A673 (cell line): Measurements from ENCODE around the gene ATP6V1F. TPM values are rescaled to one million over a fixed set of nuclear protein-coding genes. Genes with fewer than 3 reads are reported as not detected.

ENCODE experiments used
- BruUV-seq: library from RNA; stranded (reverse); fragments of 400-500 nt; replicated peaks from 2 replicates; lab custom pipeline; 2021; lab: Mats Ljungman, UMichigan
- CTCF ChIA-PET: fragments of 300-600 bp; sonication (Branson Sonifier 250); formaldehyde crosslinking; loops from one replicate; lab custom pipeline; 2022; ENCODE audit warnings: antibody characterized with exemption; lab: Charles Lee
- POLR2A ChIA-PET: fragments of 300-600 bp; sonication (Branson Sonifier 250); formaldehyde crosslinking; loops from one replicate; lab custom pipeline; 2022; ENCODE audit warnings: antibody characterized with exemption; ENCODE audit not compliant: low non-redundant PET; lab: Charles Lee
- DNase-seq: peaks from one replicate; pipeline ENCODE4 v3.0.0-alpha.2; 2015; ENCODE audit warnings: low spot score
- H3K27ac ChIP-seq: fragments of 200-600 bp; sonication (generic); 2 replicates; pipeline ENCODE4 v1.5.1; 2016; ENCODE audit warnings: mixed run types, low read depth, mild to moderate bottlenecking, mixed read lengths, antibody characterized with exemption, low read length; ENCODE audit not compliant: poor library complexity, severe bottlenecking
- H3K27me3 ChIP-seq: fragments of 200-600 bp; sonication (generic); replicated peaks from 2 replicates; pipeline ENCODE4 v1.6.1; 2017; ENCODE audit warnings: mixed run types, low read depth, mild to moderate bottlenecking, mixed read lengths, antibody characterized with exemption, low read length; ENCODE audit not compliant: insufficient read depth, poor library complexity
- H3K36me3 ChIP-seq: fragments of 200-600 bp; sonication (generic); 2 replicates; pipeline ENCODE4 v1.6.1; 2016; ENCODE audit warnings: mixed run types, mild to moderate bottlenecking, mixed read lengths, antibody characterized with exemption, low read length; ENCODE audit not compliant: insufficient read depth, poor library complexity, severe bottlenecking
- H3K4me1 ChIP-seq: fragments of 200-600 bp; sonication (generic); 2 replicates; pipeline ENCODE4 v1.6.1; 2017; ENCODE audit warnings: mixed run types, mild to moderate bottlenecking, mixed read lengths, antibody characterized with exemption, low read length; ENCODE audit not compliant: insufficient read depth, poor library complexity, severe bottlenecking
- H3K4me3 ChIP-seq: fragments of 200-600 bp; sonication (generic); 2 replicates; pipeline ENCODE4 v1.5.1; 2016; ENCODE audit warnings: low read depth, mixed run types, mild to moderate bottlenecking, mixed read lengths, low read length; ENCODE audit not compliant: poor library complexity, severe bottlenecking
- H3K9me3 ChIP-seq: fragments of 200-600 bp; sonication (generic); 2 replicates; pipeline ENCODE4 v1.6.1; 2016; ENCODE audit warnings: mixed run types, low read depth, mild to moderate bottlenecking, mixed read lengths, antibody characterized with exemption, low read length; ENCODE audit not compliant: poor library complexity, severe bottlenecking
- EZH2 ChIP-seq: fragments of 200-600 bp; sonication (generic); IDR thresholded peaks from 2 replicates; pipeline ENCODE4 v1.6.1; 2017; ENCODE audit warnings: borderline replicate concordance, low read depth, mild to moderate bottlenecking, mixed read lengths, antibody characterized with exemption, low read length; ENCODE audit not compliant: poor library complexity, severe bottlenecking
- intact Hi-C: fragments of 100-400 bp; cut with micrococcal nuclease; formaldehyde crosslinking; loops from one replicate; pipeline ENCODE4 v1.10.0; 2022; ENCODE audit not compliant: unreplicated experiment
- total RNA-seq: library from RNA; stranded (reverse); gene quantifications from 2 replicates; pipeline ENCODE4 v1.2.3, GENCODE V29; 2021
- TF ChIP-seq, protein P1 (sequence below): fragments of 300-800, 200-600 bp; sonication (generic); conservative IDR thresholded peaks from 2 replicates; pipeline ENCODE4 v1.5.1; 2017; ENCODE audit warnings: low read depth, mild to moderate bottlenecking, antibody characterized with exemption, low read length, moderate library complexity, mixed read lengths

Gene ATP6V1F
- total RNA-seq, 1 experiment from 2014 or later, result 148 TPM

DNA sequence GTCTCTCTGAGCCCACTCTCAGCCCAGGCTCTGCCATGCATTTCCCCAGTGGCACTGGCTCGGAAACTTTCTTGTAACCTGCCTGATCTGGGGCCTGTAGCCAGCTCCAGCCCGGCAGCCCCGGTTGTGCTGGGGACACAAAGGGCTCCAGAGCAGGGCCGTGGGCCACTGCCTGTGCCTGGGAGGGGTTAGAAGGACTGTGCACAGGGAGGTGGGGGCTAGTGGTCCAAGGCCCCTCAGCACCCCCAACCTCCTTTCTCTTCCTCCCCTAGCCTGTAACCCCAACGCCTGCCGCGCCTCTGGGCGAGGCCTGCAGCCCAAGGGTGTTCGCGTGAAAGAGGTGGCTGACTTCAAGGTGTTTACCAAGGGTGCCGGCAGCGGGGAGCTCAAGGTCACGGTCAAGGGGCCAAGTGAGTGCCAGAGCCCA is 22.9 kb upstream of the ATP6V1F start:
- H3K27me3 ChIP-seq, result no peaks in the 10 kb centered on the region
- TF ChIP-seq, protein P1, sequence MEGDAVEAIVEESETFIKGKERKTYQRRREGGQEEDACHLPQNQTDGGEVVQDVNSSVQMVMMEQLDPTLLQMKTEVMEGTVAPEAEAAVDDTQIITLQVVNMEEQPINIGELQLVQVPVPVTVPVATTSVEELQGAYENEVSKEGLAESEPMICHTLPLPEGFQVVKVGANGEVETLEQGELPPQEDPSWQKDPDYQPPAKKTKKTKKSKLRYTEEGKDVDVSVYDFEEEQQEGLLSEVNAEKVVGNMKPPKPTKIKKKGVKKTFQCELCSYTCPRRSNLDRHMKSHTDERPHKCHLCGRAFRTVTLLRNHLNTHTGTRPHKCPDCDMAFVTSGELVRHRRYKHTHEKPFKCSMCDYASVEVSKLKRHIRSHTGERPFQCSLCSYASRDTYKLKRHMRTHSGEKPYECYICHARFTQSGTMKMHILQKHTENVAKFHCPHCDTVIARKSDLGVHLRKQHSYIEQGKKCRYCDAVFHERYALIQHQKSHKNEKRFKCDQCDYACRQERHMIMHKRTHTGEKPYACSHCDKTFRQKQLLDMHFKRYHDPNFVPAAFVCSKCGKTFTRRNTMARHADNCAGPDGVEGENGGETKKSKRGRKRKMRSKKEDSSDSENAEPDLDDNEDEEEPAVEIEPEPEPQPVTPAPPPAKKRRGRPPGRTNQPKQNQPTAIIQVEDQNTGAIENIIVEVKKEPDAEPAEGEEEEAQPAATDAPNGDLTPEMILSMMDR, result no peak
- no peak for TF ChIP-seq EZH2
- H3K4me1 ChIP-seq, result no peaks in the 10 kb centered on the region
- DNase-seq, result no peak
- intact Hi-C loops, result no loop called here
- H3K36me3 ChIP-seq, result no peaks in the 10 kb centered on the region
- ChIA-PET POLR2A (no interaction called here), CTCF (no interaction called here)
- H3K27ac ChIP-seq, result no peak overlapping the region
- no peaks in the 10 kb centered on the region for H3K9me3 ChIP-seq
- BruUV-seq, result no TSS peak
- no peak overlapping the region for H3K4me3 ChIP-seq

DNA sequence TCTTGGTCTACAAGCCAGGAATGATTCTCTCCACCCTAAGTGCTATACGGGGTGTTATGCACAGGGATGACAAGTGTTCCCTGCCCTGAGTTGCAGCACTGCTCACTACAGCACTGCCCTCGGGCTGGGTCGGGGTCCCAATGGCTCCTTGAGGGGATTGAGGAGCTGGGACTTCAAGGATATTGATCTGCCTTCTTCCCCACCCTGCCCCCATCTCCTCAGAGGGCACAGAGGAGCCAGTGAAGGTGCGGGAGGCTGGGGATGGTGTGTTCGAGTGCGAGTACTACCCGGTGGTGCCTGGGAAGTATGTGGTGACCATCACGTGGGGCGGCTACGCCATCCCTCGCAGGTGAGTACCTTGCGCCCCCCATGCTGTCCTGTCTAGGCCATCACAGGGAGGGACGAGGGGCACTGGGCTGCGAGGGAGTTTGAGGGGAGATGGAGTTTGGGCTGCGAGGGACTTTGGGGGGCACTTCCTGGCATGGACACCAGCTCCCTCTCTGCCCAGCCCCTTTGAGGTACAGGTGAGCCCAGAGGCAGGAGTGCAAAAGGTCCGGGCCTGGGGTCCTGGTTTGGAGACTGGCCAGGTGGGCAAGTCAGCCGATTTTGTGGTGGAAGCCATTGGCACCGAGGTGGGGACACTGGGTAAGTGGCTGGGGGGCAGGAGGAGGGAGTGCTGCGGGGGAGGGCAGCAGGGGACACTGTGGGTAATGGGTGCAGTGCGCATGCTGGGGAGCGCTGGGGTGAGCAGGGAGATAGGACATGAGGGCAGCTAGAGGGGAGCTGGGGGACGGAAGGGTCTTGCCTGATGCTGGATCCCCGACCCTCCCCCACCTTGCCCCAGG is 22.1 kb upstream of the ATP6V1F start:
- ChIA-PET POLR2A (no interaction called here), CTCF (no interaction called here)
- DNase-seq, result no peak
- intact Hi-C loops, result no loop called here
- Histone ChIP-seq H3K36me3 (no peaks in the 10 kb centered on the region), H3K9me3 (no peaks in the 10 kb centered on the region), H3K27ac (no peak overlapping the region), H3K27me3 (no peaks in the 10 kb centered on the region), H3K4me1 (no peaks in the 10 kb centered on the region), H3K4me3 (no peak overlapping the region)
- BruUV-seq, result no TSS peak
- TF ChIP-seq EZH2, result no peak
- TF ChIP-seq, protein P1, result no peak

DNA sequence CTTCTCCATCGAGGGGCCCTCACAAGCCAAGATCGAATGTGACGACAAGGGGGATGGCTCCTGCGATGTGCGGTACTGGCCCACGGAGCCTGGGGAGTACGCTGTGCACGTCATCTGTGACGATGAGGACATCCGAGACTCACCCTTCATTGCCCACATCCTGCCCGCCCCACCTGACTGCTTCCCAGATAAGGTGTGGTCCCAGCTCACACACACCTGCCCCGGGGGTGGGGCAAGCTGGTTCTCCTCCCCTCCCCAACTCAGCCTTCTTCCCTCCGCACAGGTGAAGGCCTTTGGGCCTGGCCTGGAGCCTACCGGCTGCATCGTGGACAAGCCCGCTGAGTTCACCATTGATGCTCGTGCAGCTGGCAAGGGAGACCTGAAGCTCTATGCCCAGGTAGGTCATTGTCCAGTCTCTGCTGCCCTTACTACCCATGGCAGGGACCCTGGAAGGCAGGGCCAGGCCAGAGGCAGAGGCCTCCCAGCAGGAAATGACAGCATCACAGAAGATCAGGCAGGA is 21.4 kb upstream of the ATP6V1F start:
- Histone ChIP-seq H3K27me3 (no peaks in the 10 kb centered on the region), H3K36me3 (no peaks in the 10 kb centered on the region), H3K27ac (no peak overlapping the region), H3K4me1 (no peaks in the 10 kb centered on the region), H3K4me3 (no peak overlapping the region), H3K9me3 (no peaks in the 10 kb centered on the region)
- no TSS peak for BruUV-seq
- POLR2A ChIA-PET, result no interaction called here
- CTCF ChIA-PET, result no interaction called here
- no peak for DNase-seq
- intact Hi-C loops, result no loop called here
- TF ChIP-seq EZH2, result no peak
- TF ChIP-seq, protein P1, result no peak
